SJCRH30 (cell line): ENCODE results near the gene PCOLCE2. TPM values are rescaled to one million over a fixed set of nuclear protein-coding genes. Genes with fewer than 3 reads are reported as not detected.
"Not testable (repeated sequence)": the region's sequence is repeated elsewhere in the genome, so short reads cannot be mapped to it uniquely, and the experiment has no call there.

Experiments used
- DNase-seq, 2 experiments: peaks; one replicate each; pipeline ENCODE4 v3.0.0-alpha.2; 2015 to 2020
- H3K27ac ChIP-seq: fragments of 250-450 bp; sonication (Bioruptor Pico); 2 replicates; pipeline ENCODE4 v1.5.1; 2020; ENCODE audit warnings: mild to moderate bottlenecking, moderate library complexity
- H3K27me3 ChIP-seq: fragments of 250-450 bp; sonication (Bioruptor Pico); 2 replicates; pipeline ENCODE4 v1.5.1; 2020; ENCODE audit warnings: mild to moderate bottlenecking, moderate library complexity
- H3K36me3 ChIP-seq: fragments of 250-450 bp; sonication (Bioruptor Pico); 2 replicates; pipeline ENCODE4 v1.5.1; 2020; ENCODE audit warnings: mild to moderate bottlenecking, moderate library complexity
- H3K4me1 ChIP-seq: fragments of 250-450 bp; sonication (Bioruptor Pico); 2 replicates; pipeline ENCODE4 v1.5.1; 2020; ENCODE audit warnings: mild to moderate bottlenecking, moderate library complexity
- H3K4me3 ChIP-seq: fragments of 250-450 bp; sonication (Bioruptor Pico); 2 replicates; pipeline ENCODE4 v1.5.1; 2020; ENCODE audit warnings: mild to moderate bottlenecking, moderate library complexity
- H3K9me3 ChIP-seq: fragments of 250-450 bp; sonication (Bioruptor Pico); replicated peaks from 2 replicates; pipeline ENCODE4 v1.5.1; 2020; ENCODE audit warnings: mild to moderate bottlenecking, moderate library complexity
- total RNA-seq: library from RNA; depleted of rRNA; stranded (reverse); fragments of >200 nt; shearing (Covaris generic); gene quantifications from 2 replicates; pipeline ENCODE4 v1.2.3, GENCODE V29; 2014

The PCOLCE2 gene
- total RNA-seq, 1 experiment from 2014 or later = 16.7 TPM

GRCh38 chr3:142888099-142888480 lies 793 bp downstream of the PCOLCE2 start:
- H3K4me1 ChIP-seq = no peaks in the 10 kb centered on the region; the same call in none of the 2 replicates
- H3K27me3 ChIP-seq = peaks cover 7% of the 10 kb centered on the region; the same call in 1 of the 2 replicates
- peak; percentile 71 to 81 for DNase-seq
- no peaks in the 10 kb centered on the region for H3K9me3 ChIP-seq
- H3K36me3 ChIP-seq = no peaks in the 10 kb centered on the region
- H3K4me3 ChIP-seq = peak overlapping the region; percentile 68
- peak overlapping the region; percentile 56 for H3K27ac ChIP-seq

DNA sequence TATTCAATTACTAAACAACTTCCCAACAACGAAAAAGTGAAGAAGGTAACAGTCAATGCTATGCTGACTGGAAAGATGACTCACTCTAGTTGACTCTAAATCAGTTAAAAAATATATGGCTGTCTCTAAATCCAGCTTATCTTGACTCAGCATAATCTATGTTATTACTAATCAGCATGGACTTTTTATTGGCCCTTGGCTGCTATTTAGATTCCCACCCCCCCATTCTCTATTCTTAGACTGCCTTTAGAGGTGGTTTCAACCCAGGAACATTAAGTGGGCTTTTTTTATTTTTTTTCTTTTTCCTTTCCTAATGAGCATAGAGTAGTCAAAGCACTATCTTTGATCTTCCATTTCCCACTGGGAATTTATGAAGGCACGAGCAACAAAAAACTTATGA lies 1.9 kb downstream of the PCOLCE2 start:
- Histone ChIP-seq H3K4me3 (no peak overlapping the region), H3K36me3 (no peaks in the 10 kb centered on the region), H3K27ac (no peak overlapping the region), H3K4me1 (no peaks in the 10 kb centered on the region; the same call in none of the 2 replicates), H3K9me3 (no peaks in the 10 kb centered on the region), H3K27me3 (peaks cover 7% of the 10 kb centered on the region; the same call in 1 of the 2 replicates)
- DNase-seq = no peak

- DNase-seq = no peak
- Histone ChIP-seq H3K36me3 (no peaks in the 10 kb centered on the region), H3K9me3 (no peaks in the 10 kb centered on the region), H3K4me3 (no peak overlapping the region), H3K4me1 (no peaks in the 10 kb centered on the region; the same call in none of the 2 replicates), H3K27ac (no peak overlapping the region), H3K27me3 (peaks cover 7% of the 10 kb centered on the region; the same call in 1 of the 2 replicates)
Measured at GRCh38 chr3:142886021-142886420, 2.9 kb downstream of the PCOLCE2 start.

DNA sequence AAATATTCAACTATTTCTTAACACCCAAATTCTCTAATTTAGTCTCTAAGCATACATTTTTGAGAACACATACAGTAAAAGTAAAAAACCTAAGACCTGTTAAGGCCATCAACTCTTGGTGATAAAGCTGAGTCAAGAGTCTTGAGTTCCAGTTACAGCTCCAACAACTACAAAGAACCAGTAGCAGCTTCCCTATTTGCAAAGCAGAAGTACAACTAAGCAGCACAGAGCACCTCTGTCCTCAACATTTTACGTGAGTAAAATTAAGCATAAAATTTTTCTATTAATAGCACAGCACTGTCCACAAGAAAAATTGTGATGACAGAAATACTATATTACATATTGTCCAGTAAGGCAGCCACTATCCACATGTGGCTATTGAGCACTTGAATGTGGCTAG lies 4.4 kb downstream of the PCOLCE2 start:
- DNase-seq = no peak
- Histone ChIP-seq H3K36me3 (no peaks in the 10 kb centered on the region), H3K27me3 (peaks cover 3% of the 10 kb centered on the region; the same call in 1 of the 2 replicates), H3K9me3 (no peaks in the 10 kb centered on the region), H3K27ac (no peak overlapping the region), H3K4me1 (no peaks in the 10 kb centered on the region; the same call in none of the 2 replicates), H3K4me3 (no peak overlapping the region)

DNA sequence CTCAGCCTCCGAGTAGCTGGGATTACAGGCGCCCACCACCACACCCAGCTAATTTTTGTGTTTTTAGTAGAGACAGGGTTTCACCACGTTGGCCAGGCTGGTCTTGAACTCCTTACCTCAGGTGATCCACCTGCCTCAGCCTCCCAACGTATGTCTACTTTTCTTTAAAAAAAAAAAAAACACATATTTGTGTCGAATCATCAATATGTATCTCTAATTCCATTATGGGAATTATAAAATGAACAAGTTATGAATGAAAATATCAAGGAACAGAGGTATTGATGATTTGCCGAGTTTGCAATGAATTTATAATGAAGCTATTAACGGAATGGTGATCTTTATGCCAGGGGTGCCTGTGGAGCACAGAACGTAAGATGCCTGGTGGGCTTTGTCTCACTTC lies 5.3 kb downstream of the PCOLCE2 start:
- not testable (repeated sequence) for H3K9me3 ChIP-seq, H3K27me3 ChIP-seq, H3K4me1 ChIP-seq, H3K27ac ChIP-seq, H3K4me3 ChIP-seq, H3K36me3 ChIP-seq, DNase-seq

GRCh38 chr3:142881445-142882224 lies 7.2 kb downstream of the PCOLCE2 start:
- Histone ChIP-seq H3K4me3 (no peak overlapping the region), H3K36me3 (no peaks in the 10 kb centered on the region), H3K27me3 (no peaks in the 10 kb centered on the region), H3K9me3 (no peaks in the 10 kb centered on the region), H3K4me1 (no peaks in the 10 kb centered on the region), H3K27ac (no peak overlapping the region)
- no peak for DNase-seq

GRCh38 chr3:142878649-142879300 lies 10.1 kb downstream of the PCOLCE2 start:
- no peaks in the 10 kb centered on the region for H3K9me3 ChIP-seq

GRCh38 chr3:142876417-142876816 lies 12.5 kb downstream of the PCOLCE2 start:
- Histone ChIP-seq H3K4me3 (no peak overlapping the region), H3K4me1 (no peaks in the 10 kb centered on the region), H3K27ac (no peak overlapping the region), H3K36me3 (no peaks in the 10 kb centered on the region), H3K9me3 (no peaks in the 10 kb centered on the region), H3K27me3 (no peaks in the 10 kb centered on the region)
- no peak for DNase-seq

More at GRCh38 chr3:142878649-142879300, 10.1 kb downstream of the PCOLCE2 start:
- no peak overlapping the region for H3K4me3 ChIP-seq
- H3K36me3 ChIP-seq = no peaks in the 10 kb centered on the region
- H3K27me3 ChIP-seq = no peaks in the 10 kb centered on the region
- DNase-seq = no peak
- no peaks in the 10 kb centered on the region for H3K4me1 ChIP-seq
- H3K27ac ChIP-seq = no peak overlapping the region

GRCh38 chr3:142875583-142876207 lies 13.2 kb downstream of the PCOLCE2 start:
- no peaks in the 10 kb centered on the region for H3K9me3 ChIP-seq
- H3K36me3 ChIP-seq = no peaks in the 10 kb centered on the region
- H3K27ac ChIP-seq = no peak overlapping the region
- no peak overlapping the region for H3K4me3 ChIP-seq
- no peaks in the 10 kb centered on the region for H3K27me3 ChIP-seq
- no peaks in the 10 kb centered on the region for H3K4me1 ChIP-seq
- DNase-seq = no peak

GRCh38 chr3:142875099-142875498 lies 13.8 kb downstream of the PCOLCE2 start:
- no peak overlapping the region for H3K4me3 ChIP-seq
- no peak for DNase-seq
- no peaks in the 10 kb centered on the region for H3K27me3 ChIP-seq
- H3K27ac ChIP-seq = no peak overlapping the region
- H3K9me3 ChIP-seq = no peaks in the 10 kb centered on the region
- no peaks in the 10 kb centered on the region for H3K36me3 ChIP-seq
- H3K4me1 ChIP-seq = no peaks in the 10 kb centered on the region

DNA sequence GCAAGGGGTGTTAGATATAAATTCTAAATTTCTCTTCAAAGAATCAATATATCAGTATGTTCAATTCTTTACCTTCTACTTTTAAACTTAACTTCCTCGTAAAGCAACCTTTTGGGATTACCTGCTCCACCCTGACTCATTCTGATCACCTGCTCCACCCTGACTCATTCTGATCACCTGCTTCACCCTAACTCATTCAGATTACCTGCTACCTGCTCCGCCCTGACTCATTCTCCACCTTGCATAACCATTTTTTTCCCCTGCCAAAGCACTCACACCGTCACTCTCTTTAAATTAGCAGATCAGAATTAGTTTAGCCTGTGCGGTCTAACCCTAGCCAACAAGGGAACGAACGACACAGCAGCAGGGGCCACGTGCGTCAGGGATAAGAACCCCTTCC lies 20.5 kb downstream of the PCOLCE2 start:
- not testable (repeated sequence) for H3K27me3 ChIP-seq, H3K4me3 ChIP-seq, DNase-seq, H3K27ac ChIP-seq, H3K36me3 ChIP-seq, H3K4me1 ChIP-seq, H3K9me3 ChIP-seq

DNA sequence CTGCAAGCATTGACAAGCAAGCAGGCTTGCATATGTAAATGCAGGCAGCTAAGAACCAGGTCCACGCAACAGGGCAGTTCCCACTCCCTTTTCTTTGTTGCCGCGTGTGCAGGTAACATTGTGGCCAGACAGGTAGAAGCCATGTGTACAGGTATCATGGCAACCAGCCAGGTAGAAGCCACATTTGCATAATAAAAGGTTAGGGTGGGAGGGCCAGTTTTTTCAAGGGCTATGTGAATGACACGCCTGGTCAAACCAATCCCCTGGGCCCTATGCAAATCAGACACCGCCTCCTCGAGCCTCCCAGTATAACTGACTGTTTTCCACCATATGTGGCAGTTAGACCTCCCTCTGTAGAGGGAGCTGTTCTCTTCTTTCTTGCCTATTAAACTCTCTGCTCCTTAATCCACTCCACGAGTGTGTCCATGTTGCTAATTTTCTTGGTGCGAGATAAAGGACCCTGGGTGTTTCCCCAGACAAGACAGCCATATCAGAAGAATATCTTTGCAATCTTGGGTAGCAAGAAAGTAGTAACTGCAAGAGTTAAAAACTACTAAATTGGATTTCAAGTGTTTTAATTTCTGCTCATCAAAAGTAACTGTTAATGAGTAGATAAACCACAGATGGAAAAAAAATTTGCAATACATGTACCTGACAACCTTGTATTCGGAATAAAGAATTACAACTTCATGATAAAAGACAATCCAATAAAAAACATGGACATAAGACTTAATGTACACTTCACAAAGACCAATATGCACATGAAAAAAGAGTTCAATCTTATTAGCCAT lies 21.8 kb downstream of the PCOLCE2 start:
- Histone ChIP-seq H3K4me3 (no peak overlapping the region), H3K27ac (no peak overlapping the region), H3K4me1 (no peaks in the 10 kb centered on the region), H3K27me3 (no peaks in the 10 kb centered on the region), H3K9me3 (no peaks in the 10 kb centered on the region), H3K36me3 (no peaks in the 10 kb centered on the region)
- peak in 1 of 2 experiments; percentile 14 for DNase-seq

DNA sequence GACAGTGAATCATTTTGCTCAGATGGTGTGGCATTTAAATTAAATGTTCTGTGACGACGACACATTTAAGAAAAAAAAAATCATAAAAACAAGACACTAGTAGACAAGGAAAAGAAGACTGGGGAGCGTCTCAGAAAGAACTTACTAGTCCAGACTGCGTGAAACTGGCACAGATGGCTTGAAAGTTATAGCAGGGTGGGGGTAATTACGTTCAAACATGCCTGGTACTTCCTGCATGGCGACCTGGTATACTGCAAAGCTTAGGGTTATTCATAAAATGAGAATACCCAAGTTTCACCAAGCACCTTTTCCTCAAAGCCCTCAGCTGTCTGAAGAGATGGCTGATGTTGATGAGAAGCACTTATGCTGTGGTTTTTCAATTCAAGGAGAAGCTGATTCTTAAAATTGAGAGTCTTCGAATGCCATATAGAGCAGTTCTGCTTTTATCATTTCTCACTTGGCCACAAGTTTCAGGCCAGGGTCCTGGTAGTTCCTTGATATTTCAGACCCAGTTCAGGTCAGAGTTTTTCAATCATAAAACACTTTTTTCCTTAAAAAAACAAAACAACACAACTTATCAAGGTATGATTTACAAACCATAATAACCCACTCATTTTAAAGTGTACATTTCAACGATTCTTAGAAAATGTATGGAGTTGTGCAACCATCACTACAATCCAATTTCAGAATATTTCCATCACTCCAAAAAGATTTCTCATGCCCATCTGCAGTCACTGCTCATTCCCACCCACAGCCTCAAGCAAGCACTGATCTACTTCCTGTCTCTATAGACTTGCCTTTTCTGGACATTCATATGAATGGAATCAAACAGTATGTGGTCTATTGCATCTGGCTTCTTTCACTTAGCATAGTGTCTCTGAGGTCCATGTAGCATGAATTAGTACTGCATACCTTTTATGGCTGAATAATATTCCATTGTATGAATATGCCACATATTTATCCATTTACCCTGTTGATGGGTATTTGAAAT lies 24.7 kb downstream of the PCOLCE2 start:
- no peak overlapping the region for H3K4me3 ChIP-seq
- DNase-seq = no peak
- H3K4me1 ChIP-seq = no peaks in the 10 kb centered on the region
- H3K36me3 ChIP-seq = no peaks in the 10 kb centered on the region
- H3K27ac ChIP-seq = no peak overlapping the region
- no peaks in the 10 kb centered on the region for H3K9me3 ChIP-seq
- H3K27me3 ChIP-seq = no peaks in the 10 kb centered on the region
